Parathyroid adenoma (tissue), 2 donors: ENCODE results near the gene C2CD2.

ENCODE experiments used
- H2AFZ ChIP-seq: fragments of 300-600 bp; sonication (generic); one replicate; pipeline ENCODE4 v1.7.0; 2017; ENCODE audit warnings: antibody characterized with exemption, mild to moderate bottlenecking
- H3K27ac ChIP-seq: fragments of 300-600 bp; sonication (generic); one replicate; pipeline ENCODE4 v1.7.0; 2017
- H3K27me3 ChIP-seq: fragments of 300-600 bp; sonication (generic); one replicate; pipeline ENCODE4 v1.7.0; 2017; ENCODE audit warnings: low read length; ENCODE audit not compliant: control insufficient read depth, insufficient read depth
- H3K36me3 ChIP-seq: fragments of 300-600 bp; sonication (generic); one replicate; pipeline ENCODE4 v1.7.0; 2017; ENCODE audit warnings: low read length; ENCODE audit not compliant: control insufficient read depth, insufficient read depth
- H3K4me1 ChIP-seq: fragments of 300-600 bp; sonication (generic); one replicate; pipeline ENCODE4 v1.7.0; 2017; ENCODE audit warnings: control low read depth
- H3K4me2 ChIP-seq: fragments of 300-600 bp; sonication (generic); one replicate; pipeline ENCODE4 v1.7.0; 2017; ENCODE audit warnings: low read length
- H3K4me3 ChIP-seq: fragments of 300-600 bp; sonication (generic); one replicate; pipeline ENCODE4 v1.7.0; 2017; ENCODE audit warnings: low read depth, low read length
- H3K79me2 ChIP-seq: fragments of 300-600 bp; sonication (generic); one replicate; pipeline ENCODE4 v1.7.0; 2017; ENCODE audit warnings: control low read depth
- H3K9ac ChIP-seq: fragments of 300-600 bp; sonication (generic); one replicate; pipeline ENCODE4 v1.7.0; 2017; ENCODE audit warnings: mild to moderate bottlenecking
- H3K9me3 ChIP-seq: fragments of 300-600 bp; sonication (generic); one replicate; pipeline ENCODE4 v1.7.0; 2017; ENCODE audit warnings: low read length; ENCODE audit not compliant: control insufficient read depth
- TF ChIP-seq, protein P1 (sequence below): fragments of 300-600 bp; sonication (generic); IDR thresholded peaks from one replicate; pipeline ENCODE4 v1.7.0; 2017; ENCODE audit warnings: antibody characterized with exemption, mild to moderate bottlenecking
- donor health status: primary hyperparathyroidism.

C2CD2 gene

GRCh38 chr21:41992576-41992975, 38.8 kb upstream of the C2CD2 start:
- Histone ChIP-seq H3K4me3 (no peak overlapping the region), H3K79me2 (peaks cover 5% of the 10 kb centered on the region), H3K9ac (no peak overlapping the region), H3K36me3 (no peaks in the 10 kb centered on the region), H3K27me3 (no peaks in the 10 kb centered on the region), H3K4me1 (no peaks in the 10 kb centered on the region), H3K9me3 (no peaks in the 10 kb centered on the region), H3K27ac (no peak overlapping the region), H2AFZ (no peak overlapping the region), H3K4me2 (no peak overlapping the region)
- TF ChIP-seq, protein P1, sequence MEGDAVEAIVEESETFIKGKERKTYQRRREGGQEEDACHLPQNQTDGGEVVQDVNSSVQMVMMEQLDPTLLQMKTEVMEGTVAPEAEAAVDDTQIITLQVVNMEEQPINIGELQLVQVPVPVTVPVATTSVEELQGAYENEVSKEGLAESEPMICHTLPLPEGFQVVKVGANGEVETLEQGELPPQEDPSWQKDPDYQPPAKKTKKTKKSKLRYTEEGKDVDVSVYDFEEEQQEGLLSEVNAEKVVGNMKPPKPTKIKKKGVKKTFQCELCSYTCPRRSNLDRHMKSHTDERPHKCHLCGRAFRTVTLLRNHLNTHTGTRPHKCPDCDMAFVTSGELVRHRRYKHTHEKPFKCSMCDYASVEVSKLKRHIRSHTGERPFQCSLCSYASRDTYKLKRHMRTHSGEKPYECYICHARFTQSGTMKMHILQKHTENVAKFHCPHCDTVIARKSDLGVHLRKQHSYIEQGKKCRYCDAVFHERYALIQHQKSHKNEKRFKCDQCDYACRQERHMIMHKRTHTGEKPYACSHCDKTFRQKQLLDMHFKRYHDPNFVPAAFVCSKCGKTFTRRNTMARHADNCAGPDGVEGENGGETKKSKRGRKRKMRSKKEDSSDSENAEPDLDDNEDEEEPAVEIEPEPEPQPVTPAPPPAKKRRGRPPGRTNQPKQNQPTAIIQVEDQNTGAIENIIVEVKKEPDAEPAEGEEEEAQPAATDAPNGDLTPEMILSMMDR: no peak

DNA sequence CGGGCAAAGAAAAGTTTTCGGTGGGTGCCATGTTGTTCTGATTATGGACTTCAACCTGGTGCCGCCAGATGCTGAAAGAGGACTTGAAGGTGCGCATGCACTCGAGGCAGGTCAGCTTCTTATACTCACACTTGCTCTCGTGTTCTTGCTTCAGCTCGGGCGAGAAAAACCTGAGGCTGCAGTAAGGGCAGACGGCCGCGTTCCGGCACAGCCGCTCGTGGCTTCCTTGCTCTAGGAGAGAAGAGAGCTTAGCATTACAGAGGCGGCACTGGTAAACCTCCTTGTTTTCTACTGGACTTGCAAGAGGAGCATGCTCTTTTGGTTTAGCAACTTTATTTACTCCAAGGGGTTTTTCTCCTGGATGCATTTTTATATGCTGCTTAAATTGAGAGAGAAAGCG, 37.8 kb upstream of the C2CD2 start:
- TF ChIP-seq, protein P1: no peak
- Histone ChIP-seq H2AFZ (no peak overlapping the region), H3K9me3 (no peaks in the 10 kb centered on the region), H3K79me2 (peaks cover 5% of the 10 kb centered on the region), H3K4me3 (no peak overlapping the region), H3K27ac (no peak overlapping the region), H3K9ac (no peak overlapping the region), H3K27me3 (no peaks in the 10 kb centered on the region), H3K36me3 (no peaks in the 10 kb centered on the region), H3K4me1 (no peaks in the 10 kb centered on the region), H3K4me2 (no peak overlapping the region)

DNA sequence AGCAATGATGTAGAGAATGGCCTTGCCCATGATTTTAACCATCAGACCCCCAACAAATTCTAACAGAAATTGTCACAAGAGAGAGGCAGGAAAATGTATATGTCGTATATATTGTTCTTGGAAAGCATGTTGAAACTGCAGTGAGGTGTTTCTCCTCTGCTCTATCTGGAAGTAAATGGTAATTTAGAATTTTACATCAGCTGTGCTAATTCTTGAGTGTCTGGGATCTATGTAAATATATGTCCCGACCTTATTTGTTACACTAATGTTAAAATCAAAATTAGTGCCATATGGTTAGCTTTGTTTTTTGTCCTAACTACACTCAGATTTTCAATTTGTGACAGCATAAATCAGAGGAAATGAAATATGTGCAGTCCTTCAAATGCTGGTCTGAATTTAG, 35.9 kb upstream of the C2CD2 start:
- Histone ChIP-seq H2AFZ (no peak overlapping the region), H3K27ac (no peak overlapping the region), H3K4me3 (no peak overlapping the region), H3K27me3 (no peaks in the 10 kb centered on the region), H3K9me3 (no peaks in the 10 kb centered on the region), H3K9ac (no peak overlapping the region), H3K36me3 (no peaks in the 10 kb centered on the region), H3K4me2 (no peak overlapping the region), H3K4me1 (no peaks in the 10 kb centered on the region), H3K79me2 (no peaks in the 10 kb centered on the region)
- TF ChIP-seq, protein P1: no peak

DNA sequence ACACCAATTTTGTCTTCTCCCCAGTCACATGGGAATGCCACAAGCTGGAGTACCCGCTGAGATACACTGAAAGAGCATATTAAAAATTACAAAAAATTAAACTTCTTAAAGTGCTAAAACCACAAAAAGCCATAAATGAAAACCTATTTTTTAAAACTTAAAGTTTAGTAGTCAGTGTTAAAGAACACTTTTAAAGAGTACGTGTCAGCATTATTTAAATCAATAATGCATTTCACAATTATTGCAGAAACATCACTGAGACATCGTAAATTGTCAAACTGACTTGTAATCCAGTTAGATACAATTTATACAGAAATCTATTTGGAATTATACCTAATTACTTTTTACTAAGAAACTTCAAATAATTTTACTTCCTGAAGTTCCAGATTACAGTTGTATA, 33.5 kb upstream of the C2CD2 start:
- Histone ChIP-seq H3K27me3 (no peaks in the 10 kb centered on the region), H3K4me3 (no peak overlapping the region), H3K4me1 (no peaks in the 10 kb centered on the region), H3K79me2 (no peaks in the 10 kb centered on the region), H2AFZ (no peak overlapping the region), H3K4me2 (no peak overlapping the region), H3K36me3 (no peaks in the 10 kb centered on the region), H3K27ac (no peak overlapping the region), H3K9me3 (no peaks in the 10 kb centered on the region), H3K9ac (no peak overlapping the region)
- TF ChIP-seq, protein P1: no peak

- Histone ChIP-seq H3K4me3 (no peak overlapping the region), H3K4me2 (no peak overlapping the region), H3K9ac (no peak overlapping the region), H3K27ac (no peak overlapping the region), H2AFZ (no peak overlapping the region), H3K4me1 (no peaks in the 10 kb centered on the region), H3K79me2 (no peaks in the 10 kb centered on the region), H3K36me3 (no peaks in the 10 kb centered on the region), H3K9me3 (no peaks in the 10 kb centered on the region), H3K27me3 (no peaks in the 10 kb centered on the region)
- TF ChIP-seq, protein P1: no peak
Measured at GRCh38 chr21:41985662-41986416, 32.0 kb upstream of the C2CD2 start.
